ENCODE data around the gene GATA2. TPM values are rescaled to one million over a fixed set of nuclear protein-coding genes. Genes with fewer than 3 reads are reported as not detected.

The GATA2 gene
- polyA plus RNA-seq, 3 donors, result 28.4 to 38.9 (median 36.4) TPM

GRCh38 chr3:128478576-128479506 lies 14.2 kb downstream of the GATA2 start:
- DNase-seq (ENCODE audit: low read depth in 3 of 3, low spot score in 2 of 3), result no peak

GRCh38 chr3:128476659-128477058 lies 16.3 kb downstream of the GATA2 start:
- no peak for DNase-seq (ENCODE audit: low read depth in 3 of 3, low spot score in 2 of 3)

DNA sequence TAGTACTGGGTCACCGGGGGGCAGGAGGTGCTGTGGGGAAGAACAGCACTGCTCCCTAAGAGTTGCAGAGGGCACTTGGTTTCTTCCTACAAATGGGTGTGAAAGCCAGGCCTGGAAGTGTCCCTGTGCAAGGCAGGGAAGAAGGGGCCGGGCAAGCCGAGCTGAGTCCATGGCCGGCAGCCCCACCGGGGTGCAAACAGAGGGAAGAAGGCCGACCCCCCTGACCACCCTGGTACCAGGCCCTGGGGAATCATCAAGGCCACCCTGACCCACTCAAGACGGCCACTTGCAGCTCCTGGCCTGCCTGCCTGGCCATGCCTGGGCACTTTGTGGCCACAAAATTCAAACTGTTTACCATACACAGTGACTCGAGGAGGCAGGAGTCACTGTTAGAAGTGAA lies 17.6 kb downstream of the GATA2 start:
- no peak for DNase-seq (ENCODE audit: low read depth in 3 of 3, low spot score in 2 of 3)

DNA sequence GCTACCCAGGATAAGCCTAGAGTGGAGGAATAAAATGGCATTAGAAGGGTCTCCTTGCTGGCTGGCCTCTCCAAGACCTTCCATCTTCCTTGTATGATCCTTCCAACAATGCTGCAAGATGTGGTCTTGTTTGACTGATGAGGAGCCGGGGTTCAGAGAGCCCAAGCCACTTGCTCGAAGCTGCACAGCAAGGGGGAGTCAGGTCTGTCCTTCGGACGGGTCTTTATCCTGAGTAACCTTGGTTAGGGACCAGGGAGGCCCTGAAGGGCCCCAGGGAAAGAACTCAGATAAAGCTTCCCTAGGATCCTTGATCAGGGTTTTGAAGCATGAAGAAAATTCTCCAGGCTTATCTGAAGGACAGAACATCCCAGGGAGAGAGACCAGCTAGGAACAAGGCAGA lies 19.3 kb downstream of the GATA2 start:
- DNase-seq (ENCODE audit: low read depth in 3 of 3, low spot score in 2 of 3), result no peak

DNA sequence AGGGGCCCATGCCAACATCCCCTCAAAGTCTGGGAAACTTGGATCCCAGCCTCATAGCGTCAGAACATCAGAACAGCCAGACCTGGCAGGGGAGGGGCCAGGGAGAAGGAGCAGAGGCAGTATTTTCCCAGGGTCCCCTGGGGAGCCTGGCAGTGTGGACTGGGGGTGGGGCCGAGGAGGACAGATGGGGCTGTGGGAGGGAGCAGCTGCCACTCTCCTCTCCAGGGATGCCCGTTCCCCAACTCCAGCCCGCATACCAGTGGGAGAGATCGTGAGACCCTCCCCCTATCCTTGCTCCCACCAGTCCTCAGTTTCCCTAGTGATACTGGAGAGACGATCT lies 19.9 kb downstream of the GATA2 start:
- no peak for DNase-seq (ENCODE audit: low read depth in 3 of 3, low spot score in 2 of 3)

DNA sequence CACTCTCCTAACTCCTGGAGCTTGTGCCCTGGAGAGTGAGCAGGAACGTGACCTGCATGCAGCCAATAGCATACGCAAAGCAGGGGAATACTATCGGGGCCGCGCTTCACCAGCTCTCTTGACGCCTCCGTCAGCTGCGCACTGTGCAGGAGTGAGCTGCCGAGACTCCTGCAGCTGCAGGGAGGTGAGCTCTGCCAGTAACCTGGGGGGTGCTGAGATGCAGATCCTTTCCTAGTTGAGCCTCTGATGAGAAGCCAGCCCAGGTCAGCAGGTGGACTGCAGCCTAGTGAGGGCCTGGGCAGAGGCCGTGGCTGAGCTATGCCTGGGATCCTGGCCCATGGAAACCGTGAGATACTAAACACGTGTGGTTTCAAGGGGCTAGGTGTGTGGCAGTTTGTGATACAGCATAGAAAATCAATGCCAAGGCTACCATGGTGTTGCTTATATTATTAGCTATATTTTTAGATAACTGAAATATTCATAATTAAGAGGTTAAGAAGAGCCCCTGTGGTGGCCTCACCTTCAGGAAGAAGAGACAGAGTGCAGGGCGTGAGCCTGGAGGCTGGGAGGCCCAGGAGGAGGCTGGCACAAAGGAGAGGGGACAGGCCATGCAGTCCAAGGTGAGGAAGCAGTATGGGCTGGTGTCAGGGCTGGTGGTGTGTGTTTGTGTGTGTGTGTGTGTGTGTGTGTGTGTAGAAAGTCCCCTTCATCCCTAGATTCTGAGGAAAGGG lies 20.4 kb downstream of the GATA2 start:
- DNase-seq (ENCODE audit: low read depth in 3 of 3, low spot score in 2 of 3), result no peak

DNA sequence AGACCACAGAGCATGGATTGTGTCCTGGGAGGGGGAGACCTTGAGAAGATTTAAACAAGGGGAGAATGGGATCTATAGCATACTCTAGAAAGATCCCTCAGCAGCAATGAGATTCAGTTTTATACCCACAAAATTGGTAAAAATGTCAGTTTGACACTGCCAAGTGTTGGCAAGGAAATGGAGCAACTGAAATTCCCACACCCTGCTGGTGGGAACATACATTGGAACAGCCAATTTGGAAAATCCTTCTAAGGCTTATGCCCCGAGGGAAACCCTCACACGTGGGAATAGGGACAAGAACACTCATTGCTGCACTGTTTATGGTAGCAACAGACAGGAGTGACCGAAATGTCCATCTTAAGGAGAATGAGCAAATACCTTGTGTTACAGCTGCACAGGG lies 21.3 kb downstream of the GATA2 start:
- DNase-seq (ENCODE audit: low read depth in 3 of 3, low spot score in 2 of 3), result no peak

GRCh38 chr3:128471110-128471509 lies 21.9 kb downstream of the GATA2 start:
- DNase-seq (ENCODE audit: low read depth in 3 of 3, low spot score in 2 of 3), result no peak

GRCh38 chr3:128470134-128470899 lies 22.7 kb downstream of the GATA2 start:
- no peak for DNase-seq (ENCODE audit: low read depth in 3 of 3, low spot score in 2 of 3)

GRCh38 chr3:128469556-128469955 lies 23.4 kb downstream of the GATA2 start:
- no peak for DNase-seq (ENCODE audit: low read depth in 3 of 3, low spot score in 2 of 3)

DNA sequence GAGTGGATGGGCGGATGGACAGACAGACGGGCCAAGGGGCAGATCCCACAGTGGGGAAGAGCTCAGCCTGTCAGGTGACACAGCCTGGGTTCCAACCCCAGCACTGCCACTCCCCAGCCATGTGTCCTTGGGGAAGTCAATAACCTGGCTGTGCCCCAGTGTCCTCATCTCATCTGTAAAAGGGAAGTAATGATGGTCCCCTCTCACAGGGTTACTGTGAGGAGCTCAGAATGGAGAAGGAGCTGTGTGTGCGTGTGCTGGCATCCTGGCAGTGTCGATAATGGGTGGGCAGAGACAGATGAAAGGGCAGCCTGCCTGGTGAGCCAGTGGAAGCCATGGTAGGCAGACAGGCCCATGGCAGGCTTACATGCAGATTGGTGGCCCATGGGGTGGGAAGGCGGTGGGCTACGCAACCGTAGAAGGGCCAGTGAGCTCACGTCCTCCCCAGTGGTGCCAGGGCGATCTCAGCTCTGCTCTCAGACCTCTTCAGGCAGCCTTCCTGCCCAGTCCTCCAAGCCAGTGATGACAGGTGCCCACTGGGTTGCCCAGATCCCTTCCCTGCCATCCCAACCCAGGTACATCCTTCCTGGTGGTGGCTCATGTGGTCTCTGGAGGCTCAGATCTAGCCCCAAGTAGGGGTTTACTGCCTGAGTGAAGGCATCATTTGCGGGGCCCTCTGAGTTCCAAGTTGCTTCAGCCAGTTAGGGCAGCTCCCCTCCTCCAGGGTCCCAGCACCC lies 24.0 kb downstream of the GATA2 start:
- no peak for DNase-seq (ENCODE audit: low read depth in 3 of 3, low spot score in 2 of 3)

- DNase-seq (ENCODE audit: low read depth in 3 of 3, low spot score in 2 of 3), result no peak
Observed at GRCh38 chr3:128468285-128468790, 24.7 kb downstream of the GATA2 start.

- no peak for DNase-seq (ENCODE audit: low read depth in 3 of 3, low spot score in 2 of 3)
Observed at GRCh38 chr3:128466840-128467541, 26.0 kb downstream of the GATA2 start, which contains the start of gene DNAJB8. DNAJB8 (minus strand) TSS chr3:128466890; CDS start chr3:128463245, 3,645 bp downstream.

DNA sequence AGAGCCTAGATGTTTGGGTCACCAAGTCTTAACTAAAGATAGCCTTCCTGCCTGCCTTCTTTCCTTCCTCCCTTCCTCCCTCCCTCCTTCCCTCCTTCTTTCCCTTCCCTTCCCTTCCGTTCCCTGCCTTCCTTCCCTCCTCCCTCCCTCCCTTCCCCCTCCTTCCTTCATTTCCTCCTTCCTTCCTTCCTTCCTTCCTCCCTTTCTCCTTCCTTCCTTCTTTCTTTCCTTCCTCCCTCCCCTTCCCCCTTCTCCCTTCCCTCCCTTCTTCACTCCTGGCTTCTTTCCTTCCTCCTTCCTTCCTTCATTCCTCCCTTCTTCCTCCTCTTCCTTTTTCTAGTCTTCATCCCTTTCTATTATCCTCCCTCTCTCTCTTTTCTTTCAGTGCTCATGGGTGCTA lies 28.3 kb downstream of the GATA2 start:
- DNase-seq (ENCODE audit: low read depth in 3 of 3, low spot score in 2 of 3), result no peak

DNA sequence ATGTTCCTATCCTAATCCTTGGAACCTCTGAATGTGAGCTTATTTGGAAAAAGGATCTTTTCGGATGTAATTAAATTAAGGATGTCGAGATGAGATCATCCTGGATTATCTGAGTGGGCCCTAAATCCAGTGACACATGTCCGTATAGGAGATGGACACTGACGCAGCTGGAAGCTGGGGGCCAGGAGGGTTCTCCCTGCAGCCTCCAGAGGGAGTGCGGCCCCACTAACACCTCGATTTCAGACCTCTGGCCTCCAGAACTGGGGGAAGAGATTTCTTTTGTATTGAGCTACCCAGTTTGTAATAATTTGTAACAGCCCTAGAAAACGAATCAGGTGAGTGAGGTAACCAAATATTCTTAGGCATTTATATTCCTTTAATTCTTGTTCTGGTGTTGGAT lies 28.8 kb downstream of the GATA2 start:
- DNase-seq (ENCODE audit: low read depth in 3 of 3, low spot score in 2 of 3), result no peak

DNA sequence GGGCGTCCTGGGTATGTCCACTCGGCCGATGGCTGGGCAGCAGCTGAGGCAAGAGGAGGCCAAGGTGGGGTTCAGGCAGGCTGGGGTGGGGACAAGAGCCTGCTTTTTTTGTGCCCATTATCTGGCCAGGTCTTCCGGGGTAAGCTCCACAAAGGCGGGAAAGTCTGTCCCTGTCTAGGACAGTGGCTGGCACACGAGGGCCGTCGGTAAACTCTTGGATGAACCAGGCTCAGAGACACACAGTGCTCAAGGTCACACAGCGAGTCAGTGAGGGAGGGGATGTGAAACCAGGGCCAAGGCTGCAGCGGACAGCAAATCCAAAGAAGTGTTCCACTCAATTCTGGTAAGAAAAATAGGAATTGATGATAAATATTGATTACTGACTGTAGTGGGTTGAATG lies 29.2 kb downstream of the GATA2 start:
- DNase-seq (ENCODE audit: low read depth in 3 of 3, low spot score in 2 of 3), result no peak

GRCh38 chr3:128463354-128463753 lies 29.6 kb downstream of the GATA2 start:
- DNase-seq (ENCODE audit: low read depth in 3 of 3, low spot score in 2 of 3), result no peak

DNA sequence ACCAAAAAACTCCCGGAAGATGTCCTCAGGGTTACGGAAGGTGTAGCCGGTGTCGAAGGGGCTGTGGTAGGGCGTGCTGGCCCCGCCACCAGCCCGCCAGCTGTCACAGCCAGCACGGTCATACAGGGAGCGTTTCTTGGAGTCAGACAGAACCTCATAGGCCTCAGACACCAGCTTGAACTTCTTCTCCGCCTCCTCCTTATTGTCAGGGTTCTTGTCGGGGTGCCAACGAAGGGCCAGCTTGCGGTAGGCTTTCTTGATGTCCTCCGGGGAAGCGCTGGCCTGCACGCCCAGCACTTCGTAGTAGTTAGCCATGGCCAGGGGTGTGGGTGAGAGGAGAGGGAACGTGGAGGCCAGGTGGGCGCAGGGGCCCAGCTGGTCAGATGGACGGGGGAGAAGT lies 30.1 kb downstream of the GATA2 start:
- DNase-seq (ENCODE audit: low read depth in 3 of 3, low spot score in 2 of 3), result no peak

DNA sequence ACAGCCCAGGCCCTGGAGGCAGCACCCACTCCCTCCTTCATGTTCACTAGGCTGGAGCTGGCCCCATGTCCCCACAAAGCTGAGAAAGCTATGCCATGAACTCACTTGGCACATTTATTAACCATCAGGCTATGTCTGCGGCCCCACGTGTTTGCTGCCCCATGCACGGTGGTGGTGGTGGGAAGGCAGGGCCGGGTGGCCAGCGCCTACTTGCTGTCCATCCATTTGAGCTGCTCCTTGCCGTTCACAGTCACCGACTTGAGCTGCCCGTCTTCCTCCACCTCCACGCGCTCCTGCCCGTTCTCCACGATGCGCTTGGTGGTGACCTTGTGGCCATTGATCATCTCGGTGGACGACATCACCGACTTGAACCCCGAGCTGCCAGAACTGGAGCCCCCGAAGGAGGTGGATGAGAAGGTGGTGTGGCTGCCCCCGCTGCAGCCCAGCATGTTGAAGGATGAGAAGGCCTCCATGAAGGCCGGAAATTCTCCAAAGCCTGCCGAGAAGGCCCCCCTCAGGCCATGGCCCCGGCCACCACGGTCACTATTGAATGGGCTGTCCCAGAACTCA lies 30.6 kb downstream of the GATA2 start:
- DNase-seq (ENCODE audit: low read depth in 3 of 3, low spot score in 2 of 3), result no peak
